ENCODE results near the gene STXBP1.

GRCh38 chr9:127734747-127735529 is 122.9 kb downstream of the STXBP1 start, which contains the start of gene TOR2A:
- TF ChIP-seq EHMT2 (IDR thresholded peaks at IDR 0.05) (no peak), FOXM1 (IDR thresholded peaks at IDR 0.05; ENCODE audit: low read depth) (no peak), FOXM1 (CRISPR knock-in tag; IDR thresholded peaks at IDR 0.05; ENCODE audit: low read depth) (0 out of 2 replicates have a peak, but pooled peaks have one; percentile 69), FUS (optimal IDR thresholded peaks at IDR 0.05; ENCODE audit: low read depth, low read length) (peak; percentile 80), CTCF (IDR thresholded peaks at IDR 0.05 in 2 of 3, conservative IDR thresholded peaks at IDR 0.05 in 1 of 3; ENCODE audit: insufficient read depth in 2 of 3, low read depth in 1 of 3, low read length in 3 of 3) (peak; percentile 96 to 98 (median 98)), EZH2 (IDR thresholded peaks at IDR 0.05; ENCODE audit: borderline replicate concordance, low read depth, low read length) (no peak), MEIS2 (IDR thresholded peaks at IDR 0.05; ENCODE audit: partially characterized antibody) (peak; percentile 80), PHF20 (IDR thresholded peaks at IDR 0.05; ENCODE audit: partially characterized antibody) (peak; percentile 34), ZBTB33 (CRISPR knock-in tag; IDR thresholded peaks at IDR 0.05) (peak; percentile 56; the same call in 1 of the 2 replicates), SLC30A9 (CRISPR knock-in tag; IDR thresholded peaks at IDR 0.05) (no peak), ZNF512 (tag; IDR thresholded peaks at IDR 0.05) (no peak), SMC3 (conservative IDR thresholded peaks at IDR 0.05; ENCODE audit: insufficient read depth, low read depth, low read length) (peak; percentile 98), ZNF212 (CRISPR knock-in tag; IDR thresholded peaks at IDR 0.05) (0 out of 2 replicates have a peak, but pooled peaks have one; percentile 41)

Measured in K562 (cell line).